Measurements from ENCODE around the gene SORD.
"Not testable (repeated sequence)": the region's sequence is repeated elsewhere in the genome, so short reads cannot be mapped to it uniquely, and the experiment has no call there.

Gene SORD

GRCh38 chr15:45069942-45070360 is 47.0 kb downstream of the SORD start:
- not testable (repeated sequence) for DNase-seq

GRCh38 chr15:45073602-45074001 is 50.6 kb downstream of the SORD start:
- DNase-seq, result not testable (repeated sequence)

GRCh38 chr15:45075440-45076320 is 52.7 kb downstream of the SORD start:
- DNase-seq, result not testable (repeated sequence)

- not testable (repeated sequence) for DNase-seq
These were observed 54.4 kb downstream of the SORD start for GRCh38 chr15:45077391-45077790.

DNA sequence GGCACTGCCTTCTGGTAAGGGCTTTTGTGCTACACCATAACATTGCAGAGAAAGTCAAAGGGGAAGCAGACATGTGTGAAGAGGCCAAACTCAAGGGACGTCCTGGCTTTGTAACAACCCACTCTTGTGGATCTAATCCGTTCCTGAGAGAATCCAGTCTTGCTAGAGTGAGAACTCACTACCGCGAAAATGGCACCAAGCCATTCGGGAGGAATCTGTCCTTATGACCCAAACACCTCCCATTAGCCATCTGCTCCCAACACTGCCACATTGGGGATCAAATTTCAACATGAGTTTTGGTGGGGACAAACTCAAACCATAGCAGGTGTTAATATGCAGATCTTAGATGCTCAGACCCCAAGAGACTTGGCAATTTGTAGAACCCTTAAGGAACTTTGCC is 56.2 kb downstream of the SORD start:
- not testable (repeated sequence) for DNase-seq

GRCh38 chr15:45079628-45080246 is 56.7 kb downstream of the SORD start:
- not testable (repeated sequence) for DNase-seq

DNA sequence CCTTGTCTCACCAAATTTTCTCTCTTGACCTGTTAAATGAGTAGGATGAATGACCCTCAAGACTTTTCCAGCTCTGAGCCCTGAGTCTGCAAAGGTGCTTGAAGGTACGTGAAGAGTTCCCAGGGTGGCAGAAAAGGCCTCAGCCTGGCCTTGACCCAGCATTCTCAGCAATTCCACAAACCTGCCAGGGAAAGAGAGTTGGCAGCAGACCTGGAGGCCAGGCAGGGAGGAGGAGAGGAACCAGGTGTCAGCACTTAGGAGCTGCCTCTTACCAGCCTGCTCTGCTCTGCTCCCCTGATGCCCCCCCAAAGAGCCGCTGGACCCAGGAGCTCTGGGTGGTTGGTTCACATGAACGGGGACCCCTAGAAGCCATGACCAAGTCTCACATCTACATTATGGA is 57.6 kb downstream of the SORD start:
- not testable (repeated sequence) for DNase-seq

GRCh38 chr15:45082412-45082811 is 59.4 kb downstream of the SORD start:
- DNase-seq, result not testable (repeated sequence)

DNA sequence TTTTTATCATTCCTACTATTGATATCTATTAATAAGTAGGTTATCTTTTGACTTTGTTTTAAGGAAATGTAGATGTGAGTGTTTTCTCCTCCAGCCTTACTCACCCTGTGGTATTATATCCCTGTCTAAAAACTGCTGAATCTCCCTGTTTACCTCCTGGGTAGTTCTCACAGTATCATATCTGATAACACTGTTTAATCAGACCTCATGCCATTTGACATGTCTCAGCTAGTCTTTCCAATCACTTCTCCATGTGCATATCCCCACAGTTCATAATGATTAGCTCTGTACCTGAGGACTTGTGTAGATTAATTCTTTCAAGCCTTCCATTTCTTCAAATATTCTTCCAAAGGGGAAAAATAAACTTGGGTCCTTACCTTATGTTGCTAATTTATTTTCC is 60.2 kb downstream of the SORD start:
- no peak for DNase-seq

DNA sequence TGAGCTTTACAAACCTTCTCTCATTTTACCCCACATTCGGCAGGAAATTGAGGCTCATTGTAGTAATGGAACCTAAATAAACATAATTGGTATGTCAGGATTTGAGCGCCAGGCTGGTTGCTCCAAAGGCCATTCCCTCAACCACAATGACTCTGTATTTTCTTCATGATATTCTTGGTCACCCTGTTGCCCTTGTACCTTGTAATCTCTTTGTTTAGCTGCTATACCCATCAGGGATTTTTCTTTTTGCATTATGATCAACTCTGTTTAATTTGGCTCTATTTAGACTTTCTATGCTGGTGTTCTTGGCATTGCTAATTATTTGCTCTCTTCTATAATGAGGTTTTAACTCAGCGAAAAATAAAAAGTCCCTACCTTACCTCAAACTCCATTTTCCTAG is 61.2 kb downstream of the SORD start:
- no peak for DNase-seq

- no peak for DNase-seq
These were observed 64.5 kb downstream of the SORD start for GRCh38 chr15:45087513-45087912.

GRCh38 chr15:45088801-45089711 is 66.1 kb downstream of the SORD start:
- DNase-seq, result no peak

GRCh38 chr15:45089712-45090373 is 66.8 kb downstream of the SORD start:
- DNase-seq, result no peak

DNA sequence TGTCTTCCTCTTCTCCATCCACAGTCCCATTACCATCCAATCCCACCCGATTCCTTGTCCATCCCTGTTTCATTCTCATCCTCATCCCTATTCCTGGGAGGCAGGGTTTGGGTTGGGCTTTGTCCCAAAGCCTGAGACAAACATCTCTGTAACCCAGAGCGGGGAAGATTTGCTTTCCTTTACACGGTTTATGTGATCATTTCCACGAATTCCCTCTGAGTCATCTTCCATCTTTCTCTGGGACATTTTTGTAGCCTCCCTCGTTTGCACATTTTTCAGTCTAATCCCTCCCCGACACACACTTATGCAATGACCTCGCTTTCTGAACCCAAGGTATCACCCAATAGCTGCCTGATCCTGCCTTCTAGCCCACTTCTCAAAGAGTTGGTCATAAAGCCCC is 68.2 kb downstream of the SORD start:
- DNase-seq, result no peak

- no peak for DNase-seq
These were observed 68.6 kb downstream of the SORD start for GRCh38 chr15:45091576-45091975.

- no peak for DNase-seq
These were observed 70.0 kb downstream of the SORD start for GRCh38 chr15:45093013-45093412.

DNA sequence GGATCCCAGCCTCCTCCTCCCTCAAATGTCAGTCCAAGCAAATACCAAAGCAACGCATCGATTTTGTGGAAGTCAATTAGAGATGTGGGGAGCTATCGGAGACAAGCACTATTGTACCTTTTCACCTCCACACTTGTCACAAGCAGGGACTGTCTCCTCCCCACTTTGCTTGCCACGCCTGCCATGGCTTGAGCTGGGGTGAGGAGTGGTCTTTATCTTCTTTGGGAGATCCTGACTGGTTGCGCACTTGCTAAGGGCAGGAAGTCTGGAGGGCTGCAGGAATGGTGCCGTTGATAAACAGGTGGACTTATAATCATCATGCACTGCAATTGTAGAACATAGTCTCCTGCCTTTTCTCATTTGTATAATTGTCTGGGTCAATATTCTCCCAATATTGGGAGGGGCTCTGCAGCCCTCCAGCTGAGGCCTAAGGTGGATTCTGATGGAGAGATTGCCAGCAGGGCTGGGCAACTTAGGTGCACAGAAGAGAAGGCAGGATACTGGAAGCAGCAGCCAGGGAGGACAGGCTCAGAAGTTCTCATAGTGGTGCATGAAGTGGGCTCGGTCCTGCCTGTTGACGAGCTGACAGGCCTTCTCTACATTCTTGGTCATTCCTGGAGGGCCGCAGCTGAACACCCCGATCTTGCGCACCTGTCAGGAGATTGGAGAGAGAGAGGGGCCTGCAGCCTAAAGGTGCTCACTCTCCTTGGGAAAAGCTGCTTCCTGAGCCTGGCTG is 70.8 kb downstream of the SORD start:
- no peak for DNase-seq

- DNase-seq, result no peak
These were observed 71.3 kb downstream of the SORD start for GRCh38 chr15:45094358-45094730.

DNA sequence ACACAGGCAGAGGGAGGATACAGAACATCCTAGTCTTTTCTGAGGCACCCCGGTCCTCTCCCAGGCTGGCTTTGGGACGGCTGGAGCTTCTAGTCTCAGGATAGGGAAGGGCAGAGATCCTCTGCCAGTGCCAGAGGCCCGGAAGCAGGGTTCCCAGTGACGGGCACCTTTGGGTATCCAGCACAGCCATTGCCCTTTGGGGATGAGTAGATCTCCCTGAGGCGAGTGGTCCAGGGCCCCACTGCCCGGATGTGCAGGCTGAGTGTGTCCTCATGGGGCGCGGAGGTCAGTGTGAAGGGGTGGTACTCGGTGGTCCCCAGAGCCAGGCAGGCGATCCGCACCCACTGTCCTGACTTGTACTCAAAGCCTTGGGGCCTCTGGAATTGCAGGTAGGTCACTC is 72.7 kb downstream of the SORD start:
- no peak for DNase-seq

DNA sequence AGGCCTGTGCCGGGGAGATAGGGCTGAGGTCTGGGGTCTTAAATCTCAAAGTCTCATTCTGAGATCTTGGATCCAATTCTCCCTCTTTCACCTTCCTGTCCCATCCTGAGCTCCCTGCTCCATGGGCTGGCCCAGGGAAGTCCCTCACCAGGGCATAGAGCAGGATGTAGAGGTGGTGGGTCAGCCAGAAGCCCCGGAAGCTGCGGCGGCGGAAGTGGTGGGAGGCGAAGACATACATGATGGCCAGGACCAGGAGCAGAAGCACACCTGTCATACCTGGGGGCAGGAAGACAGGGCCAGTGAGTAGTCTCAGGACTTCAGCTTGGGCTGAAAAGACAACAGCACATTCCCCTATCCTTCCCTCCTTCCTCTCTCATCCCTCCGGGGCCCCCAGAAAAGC is 74.5 kb downstream of the SORD start:
- DNase-seq, result no peak

DNA sequence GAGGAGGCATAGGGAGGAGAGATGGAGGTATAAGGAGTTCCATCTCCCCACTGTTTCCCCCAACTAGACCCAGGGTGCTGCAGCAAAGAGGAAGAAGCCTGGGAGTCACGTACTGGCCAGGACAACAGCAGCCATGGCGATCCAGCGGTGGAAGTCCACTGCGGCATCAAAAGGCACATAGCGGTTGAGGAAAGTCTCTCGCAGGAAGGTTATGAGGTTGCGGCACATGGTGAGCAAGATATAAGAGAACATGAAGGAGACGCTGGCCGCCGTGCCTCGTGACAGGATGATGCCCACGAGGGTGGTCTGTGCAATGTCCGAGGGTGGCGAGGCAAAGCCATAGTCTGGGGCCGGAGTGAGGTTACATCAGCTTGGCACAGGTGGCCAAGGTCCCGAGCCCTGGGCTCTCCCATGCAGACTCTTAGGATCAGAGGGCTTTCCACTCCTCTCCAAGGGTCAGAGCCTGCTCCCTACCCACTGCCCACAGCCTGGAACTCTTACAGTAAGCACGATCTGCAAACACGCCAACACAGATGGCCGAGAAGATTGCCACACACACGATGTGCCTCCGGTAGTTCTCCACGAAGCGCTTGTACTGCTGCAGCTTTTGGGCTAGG is 76.7 kb downstream of the SORD start:
- DNase-seq, result no peak
